ENCODE measurements around the gene CELF1. TPM values are rescaled to one million over a fixed set of nuclear protein-coding genes. Genes with fewer than 3 reads are reported as not detected.

The CELF1 gene
- total and polyA plus RNA-seq, 2 experiments from 2014 or later = 59.1 to 84.6 TPM

- Histone ChIP-seq H4K20me1 (ENCODE audit: insufficient read depth, poor library complexity, severe bottlenecking) (no peaks in the 10 kb centered on the region), H3K9me2 (replicated peaks; ENCODE audit: insufficient read depth) (no peaks in the 10 kb centered on the region), H3K4me2 (peak overlapping the region; percentile 57), H3K4me1 (ENCODE audit: insufficient read depth) (peaks cover 16% of the 10 kb centered on the region), H2AFZ (no peak overlapping the region), H3K79me2 (peaks cover 2% of the 10 kb centered on the region), H3K36me3 (replicated peaks; ENCODE audit: insufficient read depth, low read depth) (no peaks in the 10 kb centered on the region), H3K4me3 (no peak overlapping the region), H3K27ac (peak overlapping the region; percentile 90), H3K9me3 (ENCODE audit: low read depth) (no peaks in the 10 kb centered on the region), H3K27me3 (no peaks in the 10 kb centered on the region)
- no peak for TF ChIP-seq EZH2phosphoT487 (IDR thresholded peaks at IDR 0.05; ENCODE audit: low read depth, severe bottlenecking, unreplicated experiment)
- TF ChIP-seq EZH2 (IDR thresholded peaks at IDR 0.05; ENCODE audit: borderline replicate concordance) = no peak
- TF ChIP-seq CTCF (IDR thresholded peaks at IDR 0.05; ENCODE audit: poor library complexity) = no peak
- 31% methylated on average over 13 of the region's 13 CpGs for WGBS (ENCODE audit: low lambda C conversion rate, missing lambda C conversion rate)
- DNase-seq (ENCODE audit: low spot score) = peak; percentile 86
These were observed 136.9 kb downstream of the CELF1 start for GRCh38 chr11:47415949-47416472.

Small RNA genes lying within 50 kb of the gene (small RNA-seq; reads per million reads assigned to genes)
- gene RN7SL652P = not detected
- not detected for gene RNU5E-10P

Other genes with a start within 250 kb of the CELF1 start
- gene MYBPC3, start 200.4 kb downstream of the CELF1 start, total RNA-seq = 0.68 and 1.4 TPM in 2 replicates
- gene MYBPC3, start 200.4 kb downstream of the CELF1 start, polyA plus RNA-seq = 0.51 and 0.75 TPM in 2 replicates
- 0.13 and 1.1 TPM in 2 replicates for gene SPI1, start 174.6 kb downstream of the CELF1 start, total RNA-seq
- gene SPI1, start 174.6 kb downstream of the CELF1 start, polyA plus RNA-seq = 2.0 and 3.3 TPM in 2 replicates
- 60.8 and 72.3 TPM in 2 replicates for gene SLC39A13, start 144.5 kb downstream of the CELF1 start, total RNA-seq
- gene SLC39A13, start 144.5 kb downstream of the CELF1 start, polyA plus RNA-seq = 118 and 119 TPM in 2 replicates
- 95.8 and 103 TPM in 2 replicates for gene PSMC3, start 126.7 kb downstream of the CELF1 start, total RNA-seq
- 142 and 159 TPM in 2 replicates for gene PSMC3, start 126.7 kb downstream of the CELF1 start, polyA plus RNA-seq
- gene RAPSN, start 104.0 kb downstream of the CELF1 start, total RNA-seq = 0.44 TPM in 1 of 2 replicates, not detected in the other
- gene RAPSN, start 104.0 kb downstream of the CELF1 start, polyA plus RNA-seq = 0.34 and 0.46 TPM in 2 replicates
- gene PTPMT1, start 12.5 kb upstream of the CELF1 start, total RNA-seq = 112 and 120 TPM in 2 replicates
- gene PTPMT1, start 12.5 kb upstream of the CELF1 start, polyA plus RNA-seq = 100 and 108 TPM in 2 replicates
- 18.0 and 18.2 TPM in 2 replicates for gene KBTBD4, start 25.8 kb upstream of the CELF1 start, total RNA-seq
- 13.1 and 14.6 TPM in 2 replicates for gene KBTBD4, start 25.8 kb upstream of the CELF1 start, polyA plus RNA-seq
- gene NDUFS3, start 25.9 kb upstream of the CELF1 start, total RNA-seq = 65.8 and 92.6 TPM in 2 replicates
- gene NDUFS3, start 25.9 kb upstream of the CELF1 start, polyA plus RNA-seq = 107 and 125 TPM in 2 replicates
- gene FAM180B, start 33.5 kb upstream of the CELF1 start, total RNA-seq = 0.50 TPM in 1 of 2 replicates, not detected in the other
- not detected in 2 replicates for gene FAM180B, start 33.5 kb upstream of the CELF1 start, polyA plus RNA-seq
- gene C1QTNF4, start 41.3 kb upstream of the CELF1 start, total RNA-seq = 0.32 and 0.73 TPM in 2 replicates
- gene C1QTNF4, start 41.3 kb upstream of the CELF1 start, polyA plus RNA-seq = 0.50 and 1.0 TPM in 2 replicates
- 91.8 and 96.1 TPM in 2 replicates for gene MTCH2, start 89.4 kb upstream of the CELF1 start, total RNA-seq
- 130 and 171 TPM in 2 replicates for gene MTCH2, start 89.4 kb upstream of the CELF1 start, polyA plus RNA-seq
- 2.0 and 2.3 TPM in 2 replicates for gene AGBL2, start 162.2 kb upstream of the CELF1 start, total RNA-seq
- gene AGBL2, start 162.2 kb upstream of the CELF1 start, polyA plus RNA-seq = 2.0 and 5.8 TPM in 2 replicates
- 43.9 and 56.7 TPM in 2 replicates for gene FNBP4, start 214.2 kb upstream of the CELF1 start, total RNA-seq
- gene FNBP4, start 214.2 kb upstream of the CELF1 start, polyA plus RNA-seq = 41.6 and 48.7 TPM in 2 replicates

All from hepatocyte (in vitro differentiated cells).